GM23338 (cell line): ENCODE measurements around the gene WT1.

Source experiments
- EZH2 ChIP-seq: fragments of 200-600 bp; sonication (generic); IDR thresholded peaks from one replicate; pipeline ENCODE4 v1.8.0; 2017; ENCODE audit warnings: antibody characterized with exemption, mild to moderate bottlenecking, low read depth; ENCODE audit not compliant: unreplicated experiment
- EZH2phosphoT487 ChIP-seq: fragments of 200-600 bp; sonication (generic); IDR thresholded peaks from one replicate; pipeline ENCODE4 v1.8.1; 2018; ENCODE audit warnings: antibody characterized with exemption; ENCODE audit not compliant: unreplicated experiment
- JUNB ChIP-seq: IDR thresholded peaks from one replicate; pipeline ENCODE4 v1.6.1; 2016; ENCODE audit warnings: antibody characterized with exemption; ENCODE audit not compliant: unreplicated experiment
- POLR2AphosphoS5 ChIP-seq: IDR thresholded peaks from 2 replicates; pipeline ENCODE4 v1.6.1; 2016; ENCODE audit warnings: antibody characterized with exemption, low read depth
- TF ChIP-seq, protein P1 (sequence below), 2 experiments: fragments of 200-600 bp in 1 of 2; sonication (generic) in 1 of 2; conservative IDR thresholded peaks; 2 replicates each; pipeline versions ENCODE4 v1.5.1 to v1.6.1; 2016 to 2017; ENCODE audit warnings: antibody characterized with exemption in 2 of 2, low read depth in 2 of 2, mild to moderate bottlenecking in 2 of 2, moderate library complexity in 1 of 2
- TF ChIP-seq, protein P2 (sequence below): IDR thresholded peaks from one replicate; pipeline ENCODE4 v1.6.1; 2018; ENCODE audit warnings: antibody characterized with exemption; ENCODE audit not compliant: unreplicated experiment

DNA sequence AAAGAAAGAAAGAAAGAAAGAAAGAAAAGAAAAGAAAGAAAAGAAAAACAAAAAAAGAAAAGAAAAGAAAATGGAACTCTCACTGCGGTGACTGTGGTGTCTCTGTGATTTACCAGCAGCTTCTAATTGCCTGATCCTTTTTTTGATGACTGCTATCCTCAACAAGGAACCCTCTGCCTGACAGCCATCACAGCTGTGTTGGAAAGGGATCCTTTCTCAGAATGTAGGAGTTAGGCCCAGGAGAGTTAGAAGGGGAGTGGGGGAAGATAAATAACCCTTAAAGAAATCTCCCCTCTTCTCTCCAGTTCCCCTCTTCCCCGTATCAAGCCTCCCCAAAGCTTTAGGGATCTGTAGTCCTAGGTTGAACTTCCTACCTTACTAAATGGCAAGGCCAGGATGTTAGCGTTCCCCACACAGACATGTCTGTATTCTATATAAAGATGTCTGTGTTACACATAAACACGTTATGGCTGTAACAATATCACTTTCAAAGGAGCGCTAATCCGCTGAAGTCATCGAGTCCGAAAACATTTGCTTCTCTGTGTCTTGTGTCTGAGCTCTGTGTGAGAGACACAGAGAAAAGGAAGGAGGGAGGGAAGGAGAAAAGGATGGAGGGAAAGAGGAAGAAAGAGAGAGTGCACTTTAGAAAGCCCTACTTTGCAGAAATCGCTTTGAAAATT lies 26.8 kb upstream of the WT1 start:
- TF ChIP-seq EZH2: no peak
- TF ChIP-seq, protein P1, sequence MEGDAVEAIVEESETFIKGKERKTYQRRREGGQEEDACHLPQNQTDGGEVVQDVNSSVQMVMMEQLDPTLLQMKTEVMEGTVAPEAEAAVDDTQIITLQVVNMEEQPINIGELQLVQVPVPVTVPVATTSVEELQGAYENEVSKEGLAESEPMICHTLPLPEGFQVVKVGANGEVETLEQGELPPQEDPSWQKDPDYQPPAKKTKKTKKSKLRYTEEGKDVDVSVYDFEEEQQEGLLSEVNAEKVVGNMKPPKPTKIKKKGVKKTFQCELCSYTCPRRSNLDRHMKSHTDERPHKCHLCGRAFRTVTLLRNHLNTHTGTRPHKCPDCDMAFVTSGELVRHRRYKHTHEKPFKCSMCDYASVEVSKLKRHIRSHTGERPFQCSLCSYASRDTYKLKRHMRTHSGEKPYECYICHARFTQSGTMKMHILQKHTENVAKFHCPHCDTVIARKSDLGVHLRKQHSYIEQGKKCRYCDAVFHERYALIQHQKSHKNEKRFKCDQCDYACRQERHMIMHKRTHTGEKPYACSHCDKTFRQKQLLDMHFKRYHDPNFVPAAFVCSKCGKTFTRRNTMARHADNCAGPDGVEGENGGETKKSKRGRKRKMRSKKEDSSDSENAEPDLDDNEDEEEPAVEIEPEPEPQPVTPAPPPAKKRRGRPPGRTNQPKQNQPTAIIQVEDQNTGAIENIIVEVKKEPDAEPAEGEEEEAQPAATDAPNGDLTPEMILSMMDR (conservative IDR thresholded peaks at IDR 0.05; ENCODE audit: low read depth in 2 of 2): no peak
- no peak for TF ChIP-seq EZH2phosphoT487
- TF ChIP-seq, protein P2, sequence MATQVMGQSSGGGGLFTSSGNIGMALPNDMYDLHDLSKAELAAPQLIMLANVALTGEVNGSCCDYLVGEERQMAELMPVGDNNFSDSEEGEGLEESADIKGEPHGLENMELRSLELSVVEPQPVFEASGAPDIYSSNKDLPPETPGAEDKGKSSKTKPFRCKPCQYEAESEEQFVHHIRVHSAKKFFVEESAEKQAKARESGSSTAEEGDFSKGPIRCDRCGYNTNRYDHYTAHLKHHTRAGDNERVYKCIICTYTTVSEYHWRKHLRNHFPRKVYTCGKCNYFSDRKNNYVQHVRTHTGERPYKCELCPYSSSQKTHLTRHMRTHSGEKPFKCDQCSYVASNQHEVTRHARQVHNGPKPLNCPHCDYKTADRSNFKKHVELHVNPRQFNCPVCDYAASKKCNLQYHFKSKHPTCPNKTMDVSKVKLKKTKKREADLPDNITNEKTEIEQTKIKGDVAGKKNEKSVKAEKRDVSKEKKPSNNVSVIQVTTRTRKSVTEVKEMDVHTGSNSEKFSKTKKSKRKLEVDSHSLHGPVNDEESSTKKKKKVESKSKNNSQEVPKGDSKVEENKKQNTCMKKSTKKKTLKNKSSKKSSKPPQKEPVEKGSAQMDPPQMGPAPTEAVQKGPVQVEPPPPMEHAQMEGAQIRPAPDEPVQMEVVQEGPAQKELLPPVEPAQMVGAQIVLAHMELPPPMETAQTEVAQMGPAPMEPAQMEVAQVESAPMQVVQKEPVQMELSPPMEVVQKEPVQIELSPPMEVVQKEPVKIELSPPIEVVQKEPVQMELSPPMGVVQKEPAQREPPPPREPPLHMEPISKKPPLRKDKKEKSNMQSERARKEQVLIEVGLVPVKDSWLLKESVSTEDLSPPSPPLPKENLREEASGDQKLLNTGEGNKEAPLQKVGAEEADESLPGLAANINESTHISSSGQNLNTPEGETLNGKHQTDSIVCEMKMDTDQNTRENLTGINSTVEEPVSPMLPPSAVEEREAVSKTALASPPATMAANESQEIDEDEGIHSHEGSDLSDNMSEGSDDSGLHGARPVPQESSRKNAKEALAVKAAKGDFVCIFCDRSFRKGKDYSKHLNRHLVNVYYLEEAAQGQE: no peak
- TF ChIP-seq POLR2AphosphoS5: no peak
- no peak for TF ChIP-seq JUNB
